Activated T-cell treated with anti-CD3 and anti-CD28 coated beads, Interleukin-2, amount 50 U/mL, for 72 hours (primary cell): ENCODE data around the gene USP34. TPM values are rescaled to one million over a fixed set of nuclear protein-coding genes. Genes with fewer than 3 reads are reported as not detected.
"Not testable (repeated sequence)": the region's sequence is repeated elsewhere in the genome, so short reads cannot be mapped to it uniquely, and the experiment has no call there.

Experiments used
- ATAC-seq, 2 donors: fragments of 150-1000 bp; cut with Tn5 transposase; replicated peaks in 1 of 2; 2 replicates each; pipeline ENCODE4 v1.10.0; 2021; ENCODE audit warnings: moderate library complexity in 2 of 2, mild to moderate bottlenecking in 1 of 2
- DNase-seq, 2 donors: peaks; one replicate each; pipeline ENCODE4 v3.0.0; 2021 to 2022; ENCODE audit warnings: mixed read lengths in 1 of 2
- H3K27ac Mint-ChIP-seq: one replicate; pipeline ENCODE4 v1.8.0; 2022; ENCODE audit warnings: mild to moderate bottlenecking, moderate library complexity, mixed read lengths
- H3K27me3 Mint-ChIP-seq: one replicate; pipeline ENCODE4 v1.8.0; 2022; ENCODE audit warnings: low read depth, mixed read lengths
- H3K36me3 Mint-ChIP-seq, 2 donors: one replicate each; pipeline ENCODE4 v1.8.0; 2022; ENCODE audit warnings: mixed read lengths in 2 of 2, mild to moderate bottlenecking in 1 of 2; ENCODE audit not compliant: insufficient read depth in 2 of 2
- H3K4me1 Mint-ChIP-seq: one replicate; pipeline ENCODE4 v1.8.0; 2022; ENCODE audit warnings: low read depth, mixed read lengths
- H3K4me3 Mint-ChIP-seq, 2 donors: one replicate each; pipeline ENCODE4 v1.8.0; 2022; ENCODE audit warnings: mild to moderate bottlenecking in 2 of 2, mixed read lengths in 2 of 2, moderate library complexity in 2 of 2
- H3K9me3 Mint-ChIP-seq, 2 donors: one replicate each; pipeline ENCODE4 v1.8.0; 2022; ENCODE audit warnings: mixed read lengths in 2 of 2
- total RNA-seq, 2 donors: library from RNA; stranded (reverse); gene quantifications; one replicate each; pipeline ENCODE4 v1.2.3, GENCODE V29; 2022

USP34 gene
- total RNA-seq, 2 donors from 2014 or later, result 100.0 to 104 TPM

- Mint-ChIP-seq H3K27me3 (peaks cover 8% of the 10 kb centered on the region), H3K9me3 (no peaks in the 10 kb centered on the region), H3K4me3 (no peak overlapping the region), H3K4me1 (peaks cover 18% of the 10 kb centered on the region), H3K36me3 (peaks cover 0 to 3% of the 10 kb centered on the region in 2 donors), H3K27ac (no peak overlapping the region)
- DNase-seq (no peak), ATAC-seq (no peak)
Observed at GRCh38 chr2:61173116-61173515, 297.8 kb downstream of the USP34 start.

GRCh38 chr2:61172671-61173070, 298.2 kb downstream of the USP34 start:
- Mint-ChIP-seq H3K4me1 (peaks cover 17% of the 10 kb centered on the region), H3K36me3 (peaks cover 0 to 3% of the 10 kb centered on the region in 2 donors), H3K9me3 (no peaks in the 10 kb centered on the region), H3K4me3 (no peak overlapping the region), H3K27ac (peak overlapping the region; percentile 61), H3K27me3 (peaks cover 8% of the 10 kb centered on the region)
- no peak for DNase-seq
- no peak for ATAC-seq

DNA sequence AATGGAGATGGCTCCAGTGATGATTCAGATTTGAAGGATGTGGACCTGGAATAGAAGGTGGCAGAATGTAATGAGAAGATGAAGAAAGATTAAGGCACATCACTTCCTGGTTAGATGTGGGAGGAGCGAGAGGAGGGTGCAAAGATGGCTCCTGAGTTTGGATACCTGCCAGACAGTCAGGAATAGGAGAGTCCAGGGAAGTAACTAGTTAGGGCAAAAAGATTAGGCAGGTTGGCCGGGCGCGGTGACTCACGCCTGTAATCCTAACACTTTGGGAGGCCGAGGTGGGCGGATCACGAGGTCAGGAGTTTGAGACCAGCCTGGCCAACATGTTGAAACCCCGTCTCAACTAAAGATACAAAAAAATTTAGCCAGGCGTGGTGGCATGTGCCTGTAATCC, 303.3 kb downstream of the USP34 start:
- Mint-ChIP-seq H3K9me3 (no peaks in the 10 kb centered on the region), H3K27ac (no peak overlapping the region), H3K4me1 (no peaks in the 10 kb centered on the region), H3K27me3 (no peaks in the 10 kb centered on the region), H3K4me3 (no peak overlapping the region), H3K36me3 (peaks cover 5 to 6% of the 10 kb centered on the region in 2 donors)
- DNase-seq (no peak), ATAC-seq (no peak)

GRCh38 chr2:61165946-61166345, 304.9 kb downstream of the USP34 start:
- ATAC-seq, result no peak
- Mint-ChIP-seq H3K4me1 (no peaks in the 10 kb centered on the region), H3K9me3 (no peaks in the 10 kb centered on the region)

GRCh38 chr2:61165082-61165481, 305.8 kb downstream of the USP34 start:
- H3K4me3 Mint-ChIP-seq, H3K27ac Mint-ChIP-seq, ATAC-seq, DNase-seq, H3K27me3 Mint-ChIP-seq, H3K4me1 Mint-ChIP-seq, H3K9me3 Mint-ChIP-seq, H3K36me3 Mint-ChIP-seq: not testable (repeated sequence)

More at GRCh38 chr2:61165946-61166345, 304.9 kb downstream of the USP34 start:
- H3K36me3 Mint-ChIP-seq, result peaks cover 6 to 7% of the 10 kb centered on the region in 2 donors
- no peak for DNase-seq
- no peaks in the 10 kb centered on the region for H3K27me3 Mint-ChIP-seq
- H3K4me3 Mint-ChIP-seq, result no peak overlapping the region
- no peak overlapping the region for H3K27ac Mint-ChIP-seq

GRCh38 chr2:61162721-61163120, 308.2 kb downstream of the USP34 start:
- Mint-ChIP-seq H3K4me3 (no peak overlapping the region), H3K27ac (no peak overlapping the region), H3K36me3 (peaks cover 14 to 16% of the 10 kb centered on the region in 2 donors), H3K27me3 (no peaks in the 10 kb centered on the region), H3K4me1 (no peaks in the 10 kb centered on the region), H3K9me3 (peaks cover 0 to 6% of the 10 kb centered on the region in 2 donors)
- DNase-seq (no peak), ATAC-seq (no peak)

GRCh38 chr2:61161888-61162287, 309.0 kb downstream of the USP34 start, which contains the start of gene C2orf74:
Gene C2orf74 (plus strand): TSS chr2:61162188. CDS start chr2:61162515, 327 bp downstream.
- H3K27ac Mint-ChIP-seq, result peak within 1 kb of the TSS; percentile 66
- peaks cover 14 to 16% of the 10 kb centered on the region in 2 donors for H3K36me3 Mint-ChIP-seq
- H3K27me3 Mint-ChIP-seq, result no peaks in the 10 kb centered on the region
- ATAC-seq, result no peak
- H3K9me3 Mint-ChIP-seq, result peaks cover 0 to 6% of the 10 kb centered on the region in 2 donors
- no peak within 1 kb of the TSS for H3K4me3 Mint-ChIP-seq
- no peaks in the 10 kb centered on the region for H3K4me1 Mint-ChIP-seq
- DNase-seq, result no peak

DNA sequence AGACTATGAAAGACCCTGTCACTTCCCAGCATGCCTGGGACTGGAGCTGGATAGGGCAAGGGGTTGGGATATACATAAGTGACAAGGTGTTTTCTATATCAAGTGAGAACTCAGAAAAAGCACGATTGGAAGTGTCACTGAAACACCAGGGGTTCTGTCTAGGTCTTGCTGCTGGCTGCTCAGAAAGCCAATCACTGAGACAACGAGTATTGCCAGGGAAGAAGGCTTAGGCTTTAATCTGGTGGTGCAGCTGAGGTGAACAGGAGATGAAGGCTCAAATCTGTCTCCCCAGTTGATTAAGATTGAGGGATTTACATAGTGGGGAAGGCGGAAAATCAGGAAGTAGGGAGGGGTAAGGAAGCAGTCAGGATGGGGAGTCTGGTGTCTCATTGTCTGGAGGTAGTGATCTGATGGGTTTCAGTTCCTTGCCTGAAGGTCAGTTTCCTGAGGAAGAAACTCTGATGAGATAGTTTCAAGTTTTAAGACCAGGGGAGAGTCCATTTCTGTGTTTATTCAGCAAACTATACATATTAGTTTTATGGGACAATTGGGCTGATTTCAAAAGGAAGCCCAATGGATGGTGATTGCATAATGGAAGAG, 312.4 kb downstream of the USP34 start:
- H3K4me1 Mint-ChIP-seq, result no peaks in the 10 kb centered on the region

DNA sequence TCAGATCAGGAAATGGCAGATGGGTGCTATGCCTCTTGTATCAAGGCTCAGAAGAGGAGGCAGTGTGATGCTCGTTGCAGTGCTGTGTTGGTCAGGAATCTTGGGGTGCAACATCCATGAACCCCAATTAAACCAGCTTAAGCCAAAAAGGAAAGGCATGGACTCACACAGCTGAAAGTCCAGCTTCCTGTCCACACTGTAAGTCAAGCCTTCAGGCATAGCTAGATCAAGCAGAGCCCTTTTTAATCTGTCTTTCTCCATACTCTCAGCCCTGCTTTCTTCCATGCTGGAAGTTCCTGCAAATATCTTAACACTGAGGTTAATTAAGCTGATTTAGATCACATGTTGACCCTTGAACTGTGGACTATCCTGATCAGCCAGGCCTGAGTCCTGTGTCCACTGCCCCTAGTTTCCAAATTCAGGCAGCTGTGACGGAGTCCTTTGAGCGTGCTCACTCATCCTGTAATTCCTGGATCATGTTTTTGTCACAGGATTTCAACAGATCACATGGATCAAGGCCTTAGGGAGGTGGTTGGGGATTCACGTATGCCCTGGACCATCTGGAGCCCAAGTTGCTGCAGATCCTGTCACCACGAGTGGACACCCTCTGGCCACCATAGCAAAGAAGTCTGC, 313.4 kb downstream of the USP34 start:
- Mint-ChIP-seq H3K4me1 (no peaks in the 10 kb centered on the region), H3K9me3 (peaks cover 0 to 6% of the 10 kb centered on the region in 2 donors), H3K27ac (no peak overlapping the region), H3K27me3 (no peaks in the 10 kb centered on the region), H3K4me3 (no peak overlapping the region), H3K36me3 (peaks cover 8 to 11% of the 10 kb centered on the region in 2 donors)
- no peak for ATAC-seq
- DNase-seq, result no peak

More for the DNA sequence above, 312.4 kb downstream of the USP34 start:
- H3K9me3 Mint-ChIP-seq, result peaks cover 0 to 6% of the 10 kb centered on the region in 2 donors
- ATAC-seq (no peak), DNase-seq (no peak)
- no peak overlapping the region for H3K27ac Mint-ChIP-seq
- no peaks in the 10 kb centered on the region for H3K27me3 Mint-ChIP-seq
- no peak overlapping the region for H3K4me3 Mint-ChIP-seq
- H3K36me3 Mint-ChIP-seq, result peaks cover 14% of the 10 kb centered on the region in 2 donors

- H3K9me3 Mint-ChIP-seq, result no peaks in the 10 kb centered on the region
- no peaks in the 10 kb centered on the region for H3K4me1 Mint-ChIP-seq
- no peaks in the 10 kb centered on the region for H3K27me3 Mint-ChIP-seq
- peaks cover 0 to 1% of the 10 kb centered on the region in 2 donors for H3K36me3 Mint-ChIP-seq
- H3K27ac Mint-ChIP-seq, result no peak overlapping the region
- no peak for ATAC-seq
- H3K4me3 Mint-ChIP-seq, result no peak overlapping the region
- no peak for DNase-seq
Observed at GRCh38 chr2:61151436-61151835, 319.5 kb downstream of the USP34 start.

DNA sequence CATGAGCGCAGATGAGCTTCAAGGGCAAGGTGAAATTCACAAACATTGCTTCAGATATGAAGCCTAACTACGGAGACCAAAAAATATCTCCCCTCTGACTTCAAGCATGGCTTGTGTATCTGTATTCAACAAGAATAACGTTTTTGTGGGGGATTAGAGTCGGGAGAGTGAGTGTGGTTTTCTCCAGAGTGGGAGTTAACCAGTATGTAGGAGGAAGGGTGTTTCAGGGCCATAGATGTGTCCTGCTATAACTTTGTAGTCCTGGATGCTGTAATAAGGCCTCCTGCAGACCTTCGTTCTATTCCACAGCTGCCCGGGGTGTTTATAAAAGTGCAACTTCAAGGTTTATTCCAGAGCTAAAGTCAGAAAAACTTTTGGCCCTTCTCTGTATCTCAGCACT, 321.8 kb downstream of the USP34 start:
- no peak overlapping the region for H3K4me3 Mint-ChIP-seq

DNA sequence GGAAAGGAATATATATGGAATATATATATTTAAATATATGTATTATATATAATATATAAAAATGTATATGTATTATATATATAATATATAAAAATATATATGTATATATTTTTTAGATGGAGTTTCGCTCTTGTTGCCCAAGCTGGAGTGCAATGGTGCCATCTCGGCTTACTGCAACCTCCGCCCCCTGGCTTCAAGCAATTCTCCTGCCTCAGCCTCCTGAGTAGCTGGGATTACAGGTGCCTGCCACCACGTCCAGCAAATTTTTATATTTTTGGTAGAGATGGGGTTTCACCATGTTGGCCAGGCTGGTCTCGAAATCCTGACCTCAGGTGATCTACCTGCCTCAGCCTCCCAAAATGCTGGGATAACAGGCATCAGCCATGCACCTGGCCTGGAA, 322.8 kb downstream of the USP34 start:
- H3K27me3 Mint-ChIP-seq, DNase-seq, ATAC-seq, H3K4me3 Mint-ChIP-seq, H3K27ac Mint-ChIP-seq, H3K36me3 Mint-ChIP-seq, H3K9me3 Mint-ChIP-seq, H3K4me1 Mint-ChIP-seq: not testable (repeated sequence)

More for the DNA sequence above, 321.8 kb downstream of the USP34 start:
- DNase-seq, result no peak
- H3K4me1 Mint-ChIP-seq, result peaks cover 6% of the 10 kb centered on the region
- no peaks in the 10 kb centered on the region for H3K9me3 Mint-ChIP-seq
- no peaks in the 10 kb centered on the region for H3K27me3 Mint-ChIP-seq
- no peak overlapping the region for H3K27ac Mint-ChIP-seq
- no peak for ATAC-seq
- peaks cover 5% of the 10 kb centered on the region in 2 donors for H3K36me3 Mint-ChIP-seq

GRCh38 chr2:61145990-61146389, 324.9 kb downstream of the USP34 start:
- H3K27ac Mint-ChIP-seq, result no peak overlapping the region
- DNase-seq (no peak), ATAC-seq (no peak)
- no peaks in the 10 kb centered on the region for H3K27me3 Mint-ChIP-seq
- peaks cover 5 to 7% of the 10 kb centered on the region in 2 donors for H3K36me3 Mint-ChIP-seq
- no peaks in the 10 kb centered on the region for H3K9me3 Mint-ChIP-seq
- peaks cover 6% of the 10 kb centered on the region for H3K4me1 Mint-ChIP-seq
- H3K4me3 Mint-ChIP-seq, result peak overlapping the region; percentile 74 to 86
